Caco-2 (cell line): ENCODE data around the gene KIAA2012. TPM values are rescaled to one million over a fixed set of nuclear protein-coding genes. Genes with fewer than 3 reads are reported as not detected.

Source experiments
- BruUV-seq: library from RNA; stranded (reverse); fragments of 400-500 nt; replicated peaks from 2 replicates; lab custom pipeline; 2021; lab: Mats Ljungman, UMichigan
- CTCF ChIA-PET: fragments of 300-600 bp; sonication (Branson Sonifier 250); formaldehyde crosslinking; loops from one replicate; lab custom pipeline; 2022; ENCODE audit warnings: antibody characterized with exemption; lab: Charles Lee
- POLR2A ChIA-PET: fragments of 300-600 bp; sonication (Branson Sonifier 250); formaldehyde crosslinking; loops from one replicate; lab custom pipeline; 2022; ENCODE audit warnings: antibody characterized with exemption; lab: Charles Lee
- DNase-seq, 2 experiments: peaks; one replicate each; pipeline versions ENCODE4 v3.0.0 to v3.0.0-alpha.2; 2020 to 2022
- H3K27me3 ChIP-seq: replicated peaks from 2 replicates; pipeline ENCODE4 v1.6.0; 2011; ENCODE audit warnings: low read length; ENCODE audit not compliant: control insufficient read depth, insufficient read depth
- H3K36me3 ChIP-seq: 2 replicates; pipeline ENCODE4 v1.5.1; 2011; ENCODE audit warnings: low read length; ENCODE audit not compliant: control insufficient read depth, insufficient read depth
- H3K4me1 ChIP-seq: fragments of 250-450 bp; sonication (Bioruptor Pico); 2 replicates; pipeline ENCODE4 v1.5.1; 2020; ENCODE audit warnings: mild to moderate bottlenecking
- H3K4me3 ChIP-seq: 2 replicates; pipeline ENCODE4 v1.5.1; 2011; ENCODE audit warnings: low read depth, mild to moderate bottlenecking, control low read depth, low read length
- H3K9me3 ChIP-seq: fragments of 250-450 bp; sonication (Bioruptor Pico); 2 replicates; pipeline ENCODE4 v1.5.1; 2020; ENCODE audit warnings: mild to moderate bottlenecking, moderate library complexity
- H3K27ac Mint-ChIP-seq: one replicate; pipeline ENCODE4 v1.8.0; 2022; ENCODE audit warnings: mixed read lengths; ENCODE audit not compliant: unreplicated experiment
- H3K27me3 Mint-ChIP-seq: one replicate; pipeline ENCODE4 v1.8.0; 2022; ENCODE audit warnings: mixed read lengths; ENCODE audit not compliant: insufficient read depth, unreplicated experiment
- H3K36me3 Mint-ChIP-seq: one replicate; pipeline ENCODE4 v1.8.0; 2022; ENCODE audit warnings: mild to moderate bottlenecking, mixed read lengths; ENCODE audit not compliant: insufficient read depth, unreplicated experiment
- H3K4me1 Mint-ChIP-seq: one replicate; pipeline ENCODE4 v1.8.0; 2022; ENCODE audit warnings: low read depth, mixed read lengths; ENCODE audit not compliant: unreplicated experiment
- H3K4me3 Mint-ChIP-seq: one replicate; pipeline ENCODE4 v1.8.0; 2022; ENCODE audit warnings: mild to moderate bottlenecking, moderate library complexity, mixed read lengths; ENCODE audit not compliant: unreplicated experiment
- H3K9me3 Mint-ChIP-seq: one replicate; pipeline ENCODE4 v1.8.0; 2022; ENCODE audit warnings: mixed read lengths; ENCODE audit not compliant: unreplicated experiment
- intact Hi-C: fragments of 100-400 bp; cut with micrococcal nuclease; formaldehyde crosslinking; loops from one replicate; pipeline ENCODE4 v1.10.0; 2022; ENCODE audit not compliant: unreplicated experiment
- total RNA-seq: library from RNA; stranded (reverse); gene quantifications from 2 replicates; pipeline ENCODE4 v1.2.3, GENCODE V29; 2022
- TF ChIP-seq, protein P1 (sequence below), 2 experiments: fragments of 200-600 bp in 1 of 2; IDR thresholded peaks; 1 replicate in 1 of 2; 2 replicates in 1 of 2; pipeline versions ENCODE4 v1.5.1 to v1.8.0; 2011 to 2022; ENCODE audit warnings: antibody characterized with exemption in 1 of 2, control low read depth in 1 of 2, inconsistent platforms in 1 of 2, low read depth in 1 of 2, low read length in 1 of 2, mild to moderate bottlenecking in 1 of 2, moderate library complexity in 1 of 2; ENCODE audit not compliant: insufficient read depth in 1 of 2, severe bottlenecking in 1 of 2, unreplicated experiment in 1 of 2

The KIAA2012 gene
- total RNA-seq, 1 experiment from 2014 or later: 0.27 TPM

DNA sequence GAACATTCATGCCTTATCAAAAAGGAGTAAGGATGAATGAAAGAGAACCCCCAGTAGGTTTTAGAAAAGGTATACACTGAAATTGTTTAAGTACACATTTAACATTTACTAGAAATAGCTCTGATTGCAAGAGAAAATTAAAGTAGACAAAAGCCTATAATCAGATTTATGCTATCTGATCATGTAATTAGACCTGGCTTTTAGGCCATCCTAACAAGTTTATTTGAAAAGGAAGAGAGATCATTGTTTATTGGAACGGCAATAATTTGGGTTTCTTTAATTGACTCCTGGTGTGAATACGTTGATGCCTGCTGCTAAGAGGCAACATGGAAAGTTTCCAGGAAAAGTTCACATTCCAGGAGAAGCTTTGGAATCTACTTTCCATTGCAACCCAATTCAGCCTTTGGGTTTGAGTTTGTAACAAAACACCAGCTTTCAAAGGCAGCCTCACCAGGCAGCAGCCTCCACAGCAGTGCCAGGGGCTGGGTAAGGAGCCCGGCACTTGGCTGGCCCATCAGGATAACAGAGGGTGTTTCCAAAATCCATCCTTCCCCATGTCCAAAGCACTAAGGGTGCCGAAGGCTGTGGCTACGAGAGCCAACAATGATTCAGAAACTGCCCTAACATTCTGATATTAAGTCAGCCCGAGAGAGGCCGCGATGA lies 21.4 kb upstream of the KIAA2012 start:
- CTCF ChIA-PET: interaction anchor here (0.6 kb wide), 1 partner anchor 36 kb away, joined by 6 read pairs; no protein-coding TSS in a partner anchor
- intact Hi-C loops: no loop called here
- Histone ChIP-seq H3K27me3 (no peaks in the 10 kb centered on the region), H3K9me3 (no peaks in the 10 kb centered on the region), H3K36me3 (no peaks in the 10 kb centered on the region; the same call in 1 of the 2 replicates), H3K4me3 (no peak overlapping the region), H3K4me1 (peaks cover 56% of the 10 kb centered on the region)
- POLR2A ChIA-PET: interaction anchor here (0.5 kb wide), 1 partner anchor 186 kb away, joined by 3 read pairs; no protein-coding TSS in a partner anchor
- DNase-seq: no peak
- Mint-ChIP-seq H3K9me3 (no peaks in the 10 kb centered on the region), H3K27me3 (no peaks in the 10 kb centered on the region), H3K4me1 (peaks cover 43% of the 10 kb centered on the region), H3K4me3 (no peak overlapping the region), H3K36me3 (no peaks in the 10 kb centered on the region), H3K27ac (no peak overlapping the region)
- no TSS peak for BruUV-seq
- TF ChIP-seq, protein P1, sequence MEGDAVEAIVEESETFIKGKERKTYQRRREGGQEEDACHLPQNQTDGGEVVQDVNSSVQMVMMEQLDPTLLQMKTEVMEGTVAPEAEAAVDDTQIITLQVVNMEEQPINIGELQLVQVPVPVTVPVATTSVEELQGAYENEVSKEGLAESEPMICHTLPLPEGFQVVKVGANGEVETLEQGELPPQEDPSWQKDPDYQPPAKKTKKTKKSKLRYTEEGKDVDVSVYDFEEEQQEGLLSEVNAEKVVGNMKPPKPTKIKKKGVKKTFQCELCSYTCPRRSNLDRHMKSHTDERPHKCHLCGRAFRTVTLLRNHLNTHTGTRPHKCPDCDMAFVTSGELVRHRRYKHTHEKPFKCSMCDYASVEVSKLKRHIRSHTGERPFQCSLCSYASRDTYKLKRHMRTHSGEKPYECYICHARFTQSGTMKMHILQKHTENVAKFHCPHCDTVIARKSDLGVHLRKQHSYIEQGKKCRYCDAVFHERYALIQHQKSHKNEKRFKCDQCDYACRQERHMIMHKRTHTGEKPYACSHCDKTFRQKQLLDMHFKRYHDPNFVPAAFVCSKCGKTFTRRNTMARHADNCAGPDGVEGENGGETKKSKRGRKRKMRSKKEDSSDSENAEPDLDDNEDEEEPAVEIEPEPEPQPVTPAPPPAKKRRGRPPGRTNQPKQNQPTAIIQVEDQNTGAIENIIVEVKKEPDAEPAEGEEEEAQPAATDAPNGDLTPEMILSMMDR (IDR thresholded peaks at IDR 0.05; ENCODE audit: insufficient read depth in 1 of 2, low read depth in 1 of 2, low read length in 1 of 2, severe bottlenecking in 1 of 2, unreplicated experiment in 1 of 2): no peak

DNA sequence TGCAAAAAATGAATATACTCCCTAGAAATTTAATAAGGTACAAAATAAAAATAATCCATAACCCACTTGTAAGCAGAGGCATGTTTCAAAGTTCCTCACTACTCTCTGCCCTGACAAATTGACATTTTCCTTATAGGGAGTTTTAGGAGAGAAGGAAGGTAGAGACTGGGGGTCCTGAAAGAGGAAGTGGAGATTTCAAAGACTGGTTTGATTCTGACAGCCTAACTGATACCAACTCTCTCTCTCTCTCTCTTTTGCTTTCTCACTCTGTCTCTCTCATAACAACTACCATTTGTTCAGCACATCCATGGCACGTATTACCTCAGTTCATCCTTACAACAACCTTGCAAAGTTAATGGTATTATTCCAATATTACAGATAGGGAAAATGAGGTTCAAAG lies 20.8 kb upstream of the KIAA2012 start:
- no peaks in the 10 kb centered on the region for H3K27me3 Mint-ChIP-seq
- no peaks in the 10 kb centered on the region for H3K36me3 Mint-ChIP-seq
- no peak overlapping the region for H3K27ac Mint-ChIP-seq
- H3K9me3 Mint-ChIP-seq: no peaks in the 10 kb centered on the region
- no TSS peak for BruUV-seq
- H3K4me3 Mint-ChIP-seq: no peak overlapping the region
- peaks cover 41% of the 10 kb centered on the region for H3K4me1 Mint-ChIP-seq
- Histone ChIP-seq H3K36me3 (no peaks in the 10 kb centered on the region; the same call in 1 of the 2 replicates), H3K9me3 (no peaks in the 10 kb centered on the region), H3K27me3 (no peaks in the 10 kb centered on the region), H3K4me1 (peaks cover 50% of the 10 kb centered on the region), H3K4me3 (no peak overlapping the region)
- no peak for DNase-seq
- ChIA-PET CTCF (no interaction called here), POLR2A (no interaction called here)
- TF ChIP-seq, protein P1 (IDR thresholded peaks at IDR 0.05; ENCODE audit: insufficient read depth in 1 of 2, low read depth in 1 of 2, low read length in 1 of 2, severe bottlenecking in 1 of 2, unreplicated experiment in 1 of 2): no peak
- intact Hi-C loops: no loop called here

DNA sequence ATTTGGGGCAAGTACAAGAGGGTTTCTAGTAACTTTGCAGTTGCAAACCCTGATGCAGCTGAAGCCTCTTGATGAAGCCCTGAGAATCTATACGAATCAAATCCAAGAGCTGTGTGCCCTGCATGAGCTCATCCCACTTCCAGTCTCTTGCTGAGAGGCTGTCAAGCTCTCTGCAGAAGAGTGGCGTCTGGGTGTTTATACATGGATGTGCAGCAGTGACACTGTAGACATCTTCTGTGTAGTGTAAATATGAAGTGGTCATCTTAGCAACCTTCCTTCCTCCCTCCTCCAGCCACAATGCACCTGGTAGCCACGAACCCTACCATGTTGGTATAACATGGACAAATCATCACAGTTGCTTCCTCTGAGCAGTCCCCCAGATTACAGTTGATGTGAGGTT lies 18.4 kb upstream of the KIAA2012 start:
- Mint-ChIP-seq H3K4me1 (peaks cover 24% of the 10 kb centered on the region), H3K27ac (no peak overlapping the region), H3K9me3 (no peaks in the 10 kb centered on the region), H3K36me3 (no peaks in the 10 kb centered on the region), H3K4me3 (no peak overlapping the region), H3K27me3 (no peaks in the 10 kb centered on the region)
- Histone ChIP-seq H3K9me3 (no peaks in the 10 kb centered on the region), H3K36me3 (no peaks in the 10 kb centered on the region), H3K4me1 (peaks cover 35% of the 10 kb centered on the region), H3K27me3 (no peaks in the 10 kb centered on the region), H3K4me3 (no peak overlapping the region)
- no TSS peak for BruUV-seq
- intact Hi-C loops: no loop called here
- no peak for DNase-seq
- ChIA-PET CTCF (no interaction called here), POLR2A (no interaction called here)
- TF ChIP-seq, protein P1 (IDR thresholded peaks at IDR 0.05; ENCODE audit: insufficient read depth in 1 of 2, low read depth in 1 of 2, low read length in 1 of 2, severe bottlenecking in 1 of 2, unreplicated experiment in 1 of 2): no peak
